ENCODE data around the gene ADGRF3.
"Not testable (repeated sequence)": the region's sequence is repeated elsewhere in the genome, so short reads cannot be mapped to it uniquely, and the experiment has no call there.

ADGRF3 gene

DNA sequence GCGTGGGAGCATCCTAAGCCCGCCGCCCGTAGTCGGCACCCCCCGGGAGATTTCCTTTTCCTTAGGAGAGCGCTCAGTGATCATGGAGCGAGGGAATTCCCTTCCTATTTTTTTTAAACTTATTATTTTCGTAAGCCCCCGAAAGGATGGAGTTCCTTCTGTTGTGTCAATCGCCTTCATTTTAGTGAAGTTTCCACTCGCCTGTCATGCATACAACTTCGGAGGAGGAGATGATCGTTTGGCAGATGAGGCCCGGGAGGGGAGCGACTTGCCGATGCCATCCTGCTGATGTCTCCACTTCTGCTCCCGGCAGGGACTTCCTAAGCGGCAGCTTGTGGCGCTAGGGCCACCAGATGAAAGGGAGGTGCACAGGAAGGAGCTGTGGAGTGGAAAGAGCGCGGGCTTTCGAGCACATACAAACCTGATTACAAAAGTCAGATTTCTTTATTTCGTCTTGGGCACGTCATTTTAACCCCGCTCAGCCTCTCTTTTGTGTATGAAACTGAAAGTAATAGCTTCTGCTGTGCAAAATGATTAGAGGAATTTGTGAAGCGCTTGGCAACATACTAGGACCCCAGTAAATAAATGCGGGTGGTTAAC lies at the start of gene ADGRF3:
Gene ADGRF3 (minus strand): TSS at position 336 of the 600 bp plus-strand sequence. CDS start 555 bp downstream, outside the sequence.
- DNase-seq (ENCODE audit: low read depth), result peak; percentile 65

- no peak for DNase-seq (ENCODE audit: low read depth)
Measured at GRCh38 chr2:26395394-26395793, 48.8 kb upstream of the ADGRF3 start.

GRCh38 chr2:26394694-26395093 lies 48.1 kb upstream of the ADGRF3 start:
- no peak for DNase-seq (ENCODE audit: low read depth)

DNA sequence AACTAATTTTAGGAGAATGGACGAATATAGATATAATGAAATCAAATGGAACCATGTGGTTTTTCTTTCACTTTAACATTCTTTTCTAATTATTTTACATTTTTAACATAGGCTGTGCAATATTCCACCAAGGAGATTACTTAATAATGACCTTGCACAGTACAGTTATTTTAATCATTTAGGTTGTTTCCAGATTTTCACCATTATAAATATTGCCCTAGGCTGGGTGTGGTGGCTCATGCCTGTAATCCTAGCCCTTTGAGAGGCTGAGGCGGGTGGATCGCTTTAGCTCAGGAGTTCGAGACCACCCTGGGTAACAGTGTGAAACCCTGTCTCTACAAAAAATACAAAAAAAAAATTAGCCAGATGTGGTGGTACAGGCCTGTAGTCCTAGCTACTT lies 40.6 kb upstream of the ADGRF3 start:
- DNase-seq (ENCODE audit: low read depth), result no peak

DNA sequence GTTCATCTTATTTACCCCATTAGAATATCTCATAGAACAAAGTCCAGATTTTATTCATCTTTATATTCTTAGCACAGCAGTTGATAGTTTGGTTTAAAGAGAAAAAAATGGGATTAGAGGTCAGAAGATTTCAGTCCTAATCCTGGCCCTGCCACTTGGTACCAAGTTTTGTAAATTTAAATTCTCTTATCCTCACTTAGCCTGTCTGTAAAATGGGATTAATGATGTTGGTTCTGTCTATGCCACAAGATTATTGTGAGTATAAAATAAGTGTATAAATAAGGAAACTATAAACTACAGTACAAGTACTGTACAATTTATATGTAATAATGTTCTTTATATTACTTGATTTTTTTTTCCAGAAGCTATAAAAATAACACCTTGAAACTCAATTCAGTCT lies 38.0 kb upstream of the ADGRF3 start:
- DNase-seq (ENCODE audit: low read depth), result no peak

DNA sequence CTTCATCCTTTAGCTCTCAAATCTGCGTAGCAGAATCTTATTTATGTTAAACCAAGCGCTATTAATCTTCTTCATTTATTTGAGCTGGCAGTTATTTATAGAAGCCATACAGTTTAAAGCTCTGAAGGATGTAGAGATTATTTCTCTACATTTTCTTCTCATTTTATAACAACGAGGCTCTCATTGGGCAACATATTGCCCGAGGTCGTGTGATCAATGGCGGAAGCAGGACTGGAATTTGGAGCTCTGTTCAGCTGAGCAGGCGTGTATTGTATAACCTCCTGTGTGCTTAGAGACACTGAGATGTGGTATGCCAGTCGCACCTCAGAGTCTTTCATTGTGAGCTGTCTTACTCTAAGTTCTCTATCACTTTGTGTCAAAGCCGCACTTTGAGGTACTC lies 37.6 kb upstream of the ADGRF3 start:
- DNase-seq (ENCODE audit: low read depth), result peak; percentile 37

- no peak for DNase-seq (ENCODE audit: low read depth)
Measured at GRCh38 chr2:26382564-26382963, 36.0 kb upstream of the ADGRF3 start.

GRCh38 chr2:26380281-26380680 lies 33.7 kb upstream of the ADGRF3 start:
- DNase-seq (ENCODE audit: low read depth), result no peak

DNA sequence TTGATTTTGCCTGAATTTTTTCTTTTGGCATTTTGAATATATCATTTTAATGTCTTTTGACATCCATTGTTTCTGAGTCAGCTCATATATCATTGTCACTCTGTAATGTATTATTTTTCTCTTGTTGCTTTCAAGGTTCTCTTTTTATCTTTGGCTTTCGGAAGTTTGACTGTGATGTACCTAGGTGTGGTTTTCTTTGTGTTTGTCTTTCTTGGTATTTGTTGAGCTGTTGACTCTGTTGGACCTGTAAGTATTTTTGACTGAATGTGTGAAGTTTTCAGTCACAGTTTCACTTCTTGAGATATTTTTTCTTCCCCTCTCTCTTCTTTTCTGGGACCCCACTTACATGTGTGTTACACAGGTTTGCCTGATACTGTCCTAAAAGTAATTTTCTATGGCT lies 30.2 kb upstream of the ADGRF3 start:
- DNase-seq (ENCODE audit: low read depth), result no peak

- not testable (repeated sequence) for DNase-seq (ENCODE audit: low read depth)
Measured at GRCh38 chr2:26370909-26371308, 24.3 kb upstream of the ADGRF3 start.

- DNase-seq (ENCODE audit: low read depth), result not testable (repeated sequence)
Measured at GRCh38 chr2:26369664-26370063, 23.1 kb upstream of the ADGRF3 start.

GRCh38 chr2:26366957-26367356 lies 20.4 kb upstream of the ADGRF3 start:
- DNase-seq (ENCODE audit: low read depth), result no peak

- DNase-seq (ENCODE audit: low read depth), result no peak
Measured at GRCh38 chr2:26364669-26365068, 18.1 kb upstream of the ADGRF3 start.

DNA sequence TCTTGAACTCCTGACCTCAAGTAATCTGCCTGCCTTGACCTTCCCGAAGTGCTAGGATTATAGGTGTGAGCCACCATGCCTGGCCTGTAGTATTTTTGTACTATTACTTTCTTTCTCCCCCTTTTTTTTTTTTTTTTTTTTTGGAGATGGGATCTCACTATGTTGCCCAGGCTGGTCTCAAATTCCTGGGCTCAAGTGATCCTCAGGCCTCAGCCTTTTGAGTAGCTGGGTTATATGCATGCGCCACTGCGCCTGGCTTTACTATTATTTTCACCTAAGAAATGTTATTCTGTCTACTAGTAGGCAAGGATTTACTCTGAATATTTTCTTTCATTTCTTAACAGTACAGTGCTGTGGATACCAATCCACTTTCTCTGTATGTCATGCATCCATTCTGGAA lies 17.4 kb upstream of the ADGRF3 start:
- no peak for DNase-seq (ENCODE audit: low read depth)

- peak; percentile 21 for DNase-seq (ENCODE audit: low read depth)
Measured at GRCh38 chr2:26363323-26363722, 16.7 kb upstream of the ADGRF3 start.

- DNase-seq (ENCODE audit: low read depth), result no peak
Measured at GRCh38 chr2:26359886-26360473, 13.4 kb upstream of the ADGRF3 start.

DNA sequence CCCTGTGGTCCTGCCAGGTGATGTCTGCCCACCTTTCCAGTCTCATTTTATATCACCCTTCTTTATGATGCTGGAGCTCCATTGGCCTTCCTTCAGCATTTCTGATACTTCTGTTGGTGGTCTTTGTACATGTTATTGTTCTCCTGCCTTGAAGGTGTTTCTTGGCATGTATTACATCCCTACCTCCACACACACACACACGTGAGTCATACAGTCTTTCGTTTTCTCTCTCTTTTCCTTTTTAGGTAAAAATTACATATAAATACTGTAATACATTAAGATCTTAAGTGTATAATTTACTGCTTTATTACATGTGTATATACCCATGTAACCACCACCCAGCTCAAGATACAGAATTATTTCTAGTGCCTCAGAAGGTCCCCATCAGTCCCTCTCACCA lies 10.2 kb upstream of the ADGRF3 start:
- DNase-seq (ENCODE audit: low read depth), result no peak

DNA sequence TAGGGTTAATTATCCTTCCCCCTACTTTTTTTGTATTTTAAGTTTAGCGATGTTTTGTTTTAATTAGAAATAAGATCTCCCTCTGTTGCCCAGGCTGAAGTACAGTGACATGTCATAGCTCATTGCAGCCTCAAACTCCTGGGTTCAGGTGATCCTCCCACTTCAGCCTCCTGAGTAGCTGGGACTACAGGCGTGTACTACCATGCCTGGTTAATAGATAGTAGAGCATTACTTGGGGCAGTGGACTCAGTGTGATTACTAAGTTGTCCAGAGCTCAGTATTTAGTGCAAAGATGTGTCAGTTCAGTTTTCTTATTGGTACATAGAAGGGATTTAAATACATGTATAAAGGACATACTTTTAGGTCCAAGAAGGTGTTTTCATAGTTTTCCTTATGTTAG lies 9.5 kb upstream of the ADGRF3 start:
- DNase-seq (ENCODE audit: low read depth), result no peak

GRCh38 chr2:26355038-26355995 lies 8.7 kb upstream of the ADGRF3 start:
- DNase-seq (ENCODE audit: low read depth), result peak; percentile 95

GRCh38 chr2:26354469-26354868 lies 7.9 kb upstream of the ADGRF3 start:
- DNase-seq (ENCODE audit: low read depth), result not testable (repeated sequence)

- DNase-seq (ENCODE audit: low read depth), result peak; percentile 75
Measured at GRCh38 chr2:26352892-26353291, 6.3 kb upstream of the ADGRF3 start.

DNA sequence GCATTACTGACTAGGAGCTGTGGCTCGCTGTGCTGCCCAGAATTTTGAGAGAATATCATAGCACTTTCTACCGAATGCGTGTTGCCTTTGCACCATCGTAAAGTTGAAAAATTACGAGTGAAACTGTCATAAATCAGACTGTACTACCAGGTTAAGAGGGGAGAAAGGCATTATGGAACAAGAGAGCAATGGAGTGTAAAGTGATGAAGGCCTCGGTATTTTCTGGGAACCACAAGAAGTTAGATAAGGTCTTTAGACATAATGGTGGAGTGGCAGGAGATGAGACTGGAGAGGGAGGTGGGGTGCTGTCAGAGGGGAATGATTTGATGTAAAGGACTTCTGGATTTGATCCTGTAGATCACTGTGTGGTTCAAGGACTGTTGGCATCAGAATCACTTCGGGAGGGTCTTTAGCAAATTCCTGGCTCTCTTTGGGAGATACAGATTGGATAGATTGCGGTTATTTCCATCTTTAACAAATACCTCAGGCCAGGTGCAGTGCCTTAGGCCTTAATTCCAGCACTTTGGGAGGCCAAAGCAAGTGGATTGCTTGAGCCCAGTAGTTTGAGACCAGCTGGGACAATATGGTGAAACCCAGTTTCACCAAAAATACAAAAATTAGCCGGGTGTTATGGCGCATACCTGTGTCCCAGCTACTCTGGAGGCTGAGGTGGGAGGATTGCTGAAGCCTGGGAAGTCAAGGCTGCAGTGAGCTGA lies 4.9 kb upstream of the ADGRF3 start:
- no peak for DNase-seq (ENCODE audit: low read depth)

All from ELR (cell line).